OCI-LY7 (cell line): ENCODE data around the gene SLC9A9.

Experiments
- CTCF ChIP-seq: fragments of 200-600 bp; sonication (generic); conservative IDR thresholded peaks from 2 replicates; pipeline ENCODE4 v1.5.1; 2014; ENCODE audit warnings: mild to moderate bottlenecking, antibody characterized with exemption, low read length, moderate library complexity, mixed read lengths
- EZH2phosphoT487 ChIP-seq: fragments of 200-600 bp; sonication (generic); IDR thresholded peaks from 2 replicates; pipeline ENCODE4 v1.6.1; 2018; ENCODE audit warnings: low read depth, borderline replicate concordance, mild to moderate bottlenecking, mixed run types, antibody characterized with exemption, low read length, moderate library complexity, mixed read lengths

GRCh38 chr3:143856252-143856970, 8.1 kb upstream of the SLC9A9 start:
- TF ChIP-seq CTCF (no peak), EZH2phosphoT487 (no peak)
